Colonic mucosa (tissue), 4 donors: ENCODE data around the gene EML4. TPM values are rescaled to one million over a fixed set of nuclear protein-coding genes. Genes with fewer than 3 reads are reported as not detected.

Source experiments
- DNase-seq: peaks from one replicate; pipeline ENCODE4 v3.0.0-alpha.2; 2020
- H3K27ac ChIP-seq: fragments of 200-600 bp; one replicate; pipeline ENCODE4 v1.8.0; 2021
- H3K27me3 ChIP-seq: fragments of 200-600 bp; one replicate; pipeline ENCODE4 v1.8.0; 2021
- H3K36me3 ChIP-seq: fragments of 200-600 bp; one replicate; pipeline ENCODE4 v1.8.0; 2021
- H3K4me1 ChIP-seq: fragments of 200-600 bp; one replicate; pipeline ENCODE4 v1.8.0; 2021; ENCODE audit warnings: mild to moderate bottlenecking
- H3K4me3 ChIP-seq: fragments of 200-600 bp; one replicate; pipeline ENCODE4 v1.8.0; 2021
- H3K9ac ChIP-seq, 2 donors: one replicate each; pipeline ENCODE4 v1.7.0; 2013; ENCODE audit warnings: control low read depth in 2 of 2, low read depth in 2 of 2, low read length in 2 of 2
- H3K9me3 ChIP-seq: fragments of 200-600 bp; one replicate; pipeline ENCODE4 v1.8.0; 2021
- CTCF ChIP-seq: fragments of 200-600 bp; IDR thresholded peaks from one replicate; pipeline ENCODE4 v1.8.0; 2022; ENCODE audit warnings: antibody characterized with exemption, mild to moderate bottlenecking
- intact Hi-C: fragments of 100-400 bp; cut with DNase I; formaldehyde crosslinking; loops from one replicate; pipeline ENCODE4 v1.14.1; 2022
- total RNA-seq, 2 donors: library from RNA; stranded (reverse); fragmentation: NEBNext Ultra II Directional in 1 of 2; extraction: Animal tissue kit (Norgen Biotek cat#: 25700) in 1 of 2; gene quantifications; one replicate each; pipeline ENCODE4 v1.2.1, GENCODE V29; 2021
- donor health status: healthy.
- donor health status: DM: no; HTN: no; CAD: no.
- donor health status: DM: no; HTN: no; CAD: no.

EML4 gene
- total RNA-seq, 2 donors from 2014 or later, result 82.1 to 103 TPM

- no peaks in the 10 kb centered on the region for H3K4me1 ChIP-seq
- H3K9me3 ChIP-seq, result no peaks in the 10 kb centered on the region
- no peak for TF ChIP-seq CTCF
- H3K4me3 ChIP-seq, result no peak overlapping the region
- H3K27me3 ChIP-seq, result no peaks in the 10 kb centered on the region
- intact Hi-C loops, result loop anchor here (10.0 kb wide), 1 partner anchor 471 kb away; no protein-coding TSS in a partner anchor
- no peaks in the 10 kb centered on the region for H3K36me3 ChIP-seq
- DNase-seq, result no peak
- no peak overlapping the region for H3K27ac ChIP-seq
- H3K9ac ChIP-seq, result no peak overlapping the region
Observed at GRCh38 chr2:42325609-42326008, 156.5 kb downstream of the EML4 start.

GRCh38 chr2:42327125-42327524 is 158.0 kb downstream of the EML4 start:
- no peaks in the 10 kb centered on the region for H3K9me3 ChIP-seq
- no peaks in the 10 kb centered on the region for H3K36me3 ChIP-seq
- no peaks in the 10 kb centered on the region for H3K4me1 ChIP-seq
- TF ChIP-seq CTCF, result no peak
- H3K27ac ChIP-seq, result no peak overlapping the region
- no peaks in the 10 kb centered on the region for H3K27me3 ChIP-seq
- intact Hi-C loops, result loop anchor here (10.0 kb wide), 1 partner anchor 472 kb away; no protein-coding TSS in a partner anchor
- no peak for DNase-seq
- no peak overlapping the region for H3K9ac ChIP-seq
- no peak overlapping the region for H3K4me3 ChIP-seq

- no peak for DNase-seq
- Histone ChIP-seq H3K36me3 (no peaks in the 10 kb centered on the region), H3K4me1 (no peaks in the 10 kb centered on the region), H3K9me3 (no peaks in the 10 kb centered on the region), H3K27ac (no peak overlapping the region), H3K4me3 (no peak overlapping the region), H3K9ac (no peak overlapping the region), H3K27me3 (no peaks in the 10 kb centered on the region)
- no peak for TF ChIP-seq CTCF
- intact Hi-C loops, result loop anchor here (10.0 kb wide), 1 partner anchor 473 kb away; no protein-coding TSS in a partner anchor
Observed at GRCh38 chr2:42328148-42328833, 159.1 kb downstream of the EML4 start.

- H3K9me3 ChIP-seq, result no peaks in the 10 kb centered on the region
- intact Hi-C loops, result loop anchor here (10.0 kb wide), 1 partner anchor 474 kb away; no protein-coding TSS in a partner anchor
- H3K9ac ChIP-seq, result no peak overlapping the region
- H3K27me3 ChIP-seq, result no peaks in the 10 kb centered on the region
- no peak overlapping the region for H3K27ac ChIP-seq
- TF ChIP-seq CTCF, result no peak
- H3K36me3 ChIP-seq, result no peaks in the 10 kb centered on the region
- no peak overlapping the region for H3K4me3 ChIP-seq
- DNase-seq, result no peak
- no peaks in the 10 kb centered on the region for H3K4me1 ChIP-seq
Observed at GRCh38 chr2:42328923-42329322, 159.8 kb downstream of the EML4 start.

- Histone ChIP-seq H3K27ac (no peak overlapping the region), H3K27me3 (no peaks in the 10 kb centered on the region), H3K4me3 (no peak overlapping the region), H3K9ac (no peak overlapping the region), H3K4me1 (no peaks in the 10 kb centered on the region), H3K36me3 (no peaks in the 10 kb centered on the region), H3K9me3 (no peaks in the 10 kb centered on the region)
- no peak for DNase-seq
- intact Hi-C loops, result loop anchor here (10.0 kb wide), 1 partner anchor 475 kb away; no protein-coding TSS in a partner anchor
- TF ChIP-seq CTCF, result no peak
Observed at GRCh38 chr2:42329736-42330135, 160.6 kb downstream of the EML4 start.
